ENCODE measurements around the gene MMP19.
A peak's percentile ranks its signal among the peaks of the same experiment; 100 is the strongest.

The MMP19 gene

GRCh38 chr12:55830601-55831446 is 11.9 kb downstream of the MMP19 start:
- H2AK5ac ChIP-seq (ENCODE audit: low read length, severe bottlenecking): no peak overlapping the region
- peak overlapping the region; percentile 83 for H2AFZ ChIP-seq (ENCODE audit: low read depth, low read length)
- H3K9ac ChIP-seq (ENCODE audit: low read length): peak overlapping the region; percentile 91
- H3K18ac ChIP-seq (ENCODE audit: low read depth in 1 of 2, low read length in 2 of 2): peak overlapping the region; percentile 73 to 78
- peak overlapping the region; percentile 62 for H2BK15ac ChIP-seq (ENCODE audit: low read depth, poor library complexity, severe bottlenecking)
- peak overlapping the region; percentile 15 for H4K91ac ChIP-seq (ENCODE audit: low read length)
- H3K4me3 ChIP-seq (ENCODE audit: insufficient read depth in 1 of 2, low read depth in 1 of 2, low read length in 2 of 2): peak overlapping the region; percentile 77 to 94
- peak overlapping the region; percentile 88 for H3K4me2 ChIP-seq (ENCODE audit: low read length, poor library complexity, severe bottlenecking)
- H4K8ac ChIP-seq (ENCODE audit: low read length): peak overlapping the region; percentile 80
- peak overlapping the region; percentile 88 for H2BK120ac ChIP-seq (ENCODE audit: low read depth, low read length)
- no peak overlapping the region for H3K23ac ChIP-seq (ENCODE audit: low read length in 2 of 2)
- H3K36me3 ChIP-seq (ENCODE audit: control insufficient read depth in 1 of 2, insufficient read depth in 2 of 2, low read depth in 1 of 2, low read length in 2 of 2): peaks cover 27 to 28% of the 10 kb centered on the region in 2 experiments
- H3K4ac ChIP-seq (ENCODE audit: low read depth in 1 of 2, low read length in 2 of 2): peak overlapping the region in 1 of 2 experiments; percentile 97
- DNase-seq: peak; percentile 77
- no peaks in the 10 kb centered on the region for H3K9me3 ChIP-seq (ENCODE audit: control insufficient read depth, low read length)
- 3% methylated on average over 22 of the region's 23 CpGs for WGBS
- peak overlapping the region in 1 of 2 experiments; percentile 12 for H2BK12ac ChIP-seq (ENCODE audit: low read length in 2 of 2)
- H3K27me3 ChIP-seq (ENCODE audit: control insufficient read depth in 1 of 2, insufficient read depth in 1 of 2, low read length in 2 of 2): no peaks in the 10 kb centered on the region
- no peak overlapping the region for H2BK5ac ChIP-seq (ENCODE audit: low read depth, low read length, poor library complexity, severe bottlenecking)
- H3K27ac ChIP-seq (ENCODE audit: low read length, poor library complexity, severe bottlenecking): peak overlapping the region; percentile 69
- H3K4me1 ChIP-seq (ENCODE audit: control insufficient read depth, insufficient read depth, low read depth, low read length): peaks cover 31% of the 10 kb centered on the region
- H3K79me1 ChIP-seq (replicated peaks; ENCODE audit: low read length, poor library complexity, severe bottlenecking): peaks cover 14% of the 10 kb centered on the region
- peak overlapping the region in 1 of 2 experiments; percentile 23 for H3K14ac ChIP-seq (ENCODE audit: low read length in 2 of 2)

GRCh38 chr12:55829967-55830600 is 12.7 kb downstream of the MMP19 start:
- peak overlapping the region; percentile 77 to 94 for H3K4me3 ChIP-seq (ENCODE audit: insufficient read depth in 1 of 2, low read depth in 1 of 2, low read length in 2 of 2)
- H3K36me3 ChIP-seq (ENCODE audit: control insufficient read depth in 1 of 2, insufficient read depth in 2 of 2, low read depth in 1 of 2, low read length in 2 of 2): peaks cover 21 to 24% of the 10 kb centered on the region in 2 experiments
- peaks cover 14% of the 10 kb centered on the region for H3K79me1 ChIP-seq (replicated peaks; ENCODE audit: low read length, poor library complexity, severe bottlenecking)
- no peak overlapping the region for H2AK5ac ChIP-seq (ENCODE audit: low read length, severe bottlenecking)
- peak overlapping the region; percentile 88 for H2BK120ac ChIP-seq (ENCODE audit: low read depth, low read length)
- WGBS: under 1% methylated on average over 37 of the region's 37 CpGs
- no peaks in the 10 kb centered on the region for H3K27me3 ChIP-seq (ENCODE audit: control insufficient read depth in 1 of 2, insufficient read depth in 1 of 2, low read length in 2 of 2)
- no peaks in the 10 kb centered on the region for H3K9me3 ChIP-seq (ENCODE audit: control insufficient read depth, low read length)
- peak overlapping the region in 1 of 2 experiments; percentile 49 for H2BK12ac ChIP-seq (ENCODE audit: low read length in 2 of 2)
- peak overlapping the region; percentile 78 to 88 for H3K18ac ChIP-seq (ENCODE audit: low read depth in 1 of 2, low read length in 2 of 2)
- H3K4me2 ChIP-seq (ENCODE audit: low read length, poor library complexity, severe bottlenecking): peak overlapping the region; percentile 88
- H3K9ac ChIP-seq (ENCODE audit: low read length): peak overlapping the region; percentile 91
- H3K27ac ChIP-seq (ENCODE audit: low read length, poor library complexity, severe bottlenecking): peak overlapping the region; percentile 69
- H2BK15ac ChIP-seq (ENCODE audit: low read depth, poor library complexity, severe bottlenecking): no peak overlapping the region
- H4K8ac ChIP-seq (ENCODE audit: low read length): no peak overlapping the region
- peak overlapping the region in 1 of 2 experiments; percentile 99 for H3K14ac ChIP-seq (ENCODE audit: low read length in 2 of 2)
- peak overlapping the region; percentile 48 for H4K91ac ChIP-seq (ENCODE audit: low read length)
- H3K4ac ChIP-seq (ENCODE audit: low read depth in 1 of 2, low read length in 2 of 2): peak overlapping the region in 1 of 2 experiments; percentile 97
- H2BK5ac ChIP-seq (ENCODE audit: low read depth, low read length, poor library complexity, severe bottlenecking): no peak overlapping the region
- peak overlapping the region in 1 of 2 experiments; percentile 91 for H3K23ac ChIP-seq (ENCODE audit: low read length in 2 of 2)
- no peak for DNase-seq
- H3K4me1 ChIP-seq (ENCODE audit: control insufficient read depth, insufficient read depth, low read depth, low read length): peaks cover 31% of the 10 kb centered on the region
- peak overlapping the region; percentile 74 for H2AFZ ChIP-seq (ENCODE audit: low read depth, low read length)

GRCh38 chr12:55828357-55828756 is 14.4 kb downstream of the MMP19 start:
- Histone ChIP-seq H3K4me2 (ENCODE audit: low read length, poor library complexity, severe bottlenecking) (no peak overlapping the region), H4K91ac (ENCODE audit: low read length) (no peak overlapping the region), H4K8ac (ENCODE audit: low read length) (no peak overlapping the region), H3K27ac (ENCODE audit: low read length, poor library complexity, severe bottlenecking) (no peak overlapping the region), H3K9ac (ENCODE audit: low read length) (peak overlapping the region; percentile 91), H3K23ac (ENCODE audit: low read length in 2 of 2) (no peak overlapping the region), H3K27me3 (ENCODE audit: control insufficient read depth in 1 of 2, insufficient read depth in 1 of 2, low read length in 2 of 2) (no peaks in the 10 kb centered on the region), H3K4ac (ENCODE audit: low read depth in 1 of 2, low read length in 2 of 2) (no peak overlapping the region), H3K4me1 (ENCODE audit: control insufficient read depth, insufficient read depth, low read depth, low read length) (peaks cover 30% of the 10 kb centered on the region), H3K4me3 (ENCODE audit: insufficient read depth in 1 of 2, low read depth in 1 of 2, low read length in 2 of 2) (peak overlapping the region in 1 of 2 experiments; percentile 94), H2BK120ac (ENCODE audit: low read depth, low read length) (no peak overlapping the region), H3K9me3 (ENCODE audit: control insufficient read depth, low read length) (no peaks in the 10 kb centered on the region), H2AFZ (ENCODE audit: low read depth, low read length) (no peak overlapping the region), H3K79me1 (replicated peaks; ENCODE audit: low read length, poor library complexity, severe bottlenecking) (peaks cover 13% of the 10 kb centered on the region), H2AK5ac (ENCODE audit: low read length, severe bottlenecking) (no peak overlapping the region), H3K14ac (ENCODE audit: low read length in 2 of 2) (no peak overlapping the region), H2BK5ac (ENCODE audit: low read depth, low read length, poor library complexity, severe bottlenecking) (no peak overlapping the region), H3K18ac (ENCODE audit: low read depth in 1 of 2, low read length in 2 of 2) (no peak overlapping the region), H2BK15ac (ENCODE audit: low read depth, poor library complexity, severe bottlenecking) (no peak overlapping the region), H2BK12ac (ENCODE audit: low read length in 2 of 2) (no peak overlapping the region), H3K36me3 (ENCODE audit: control insufficient read depth in 1 of 2, insufficient read depth in 2 of 2, low read depth in 1 of 2, low read length in 2 of 2) (peaks cover 16 to 17% of the 10 kb centered on the region in 2 experiments)
- DNase-seq: no peak
- 88% methylated on average over 5 of the region's 5 CpGs for WGBS

- no peak overlapping the region for H2AK5ac ChIP-seq (ENCODE audit: low read length, severe bottlenecking)
- H3K79me1 ChIP-seq (replicated peaks; ENCODE audit: low read length, poor library complexity, severe bottlenecking): peaks cover 13% of the 10 kb centered on the region
- H3K9me3 ChIP-seq (ENCODE audit: control insufficient read depth, low read length): no peaks in the 10 kb centered on the region
- no peak overlapping the region for H4K91ac ChIP-seq (ENCODE audit: low read length)
- no peak overlapping the region for H3K14ac ChIP-seq (ENCODE audit: low read length in 2 of 2)
- no peak overlapping the region for H2BK12ac ChIP-seq (ENCODE audit: low read length in 2 of 2)
- H2BK15ac ChIP-seq (ENCODE audit: low read depth, poor library complexity, severe bottlenecking): no peak overlapping the region
- no peak overlapping the region for H2AFZ ChIP-seq (ENCODE audit: low read depth, low read length)
- no peak for DNase-seq
- H3K27me3 ChIP-seq (ENCODE audit: control insufficient read depth in 1 of 2, insufficient read depth in 1 of 2, low read length in 2 of 2): no peaks in the 10 kb centered on the region
- no peak overlapping the region for H3K27ac ChIP-seq (ENCODE audit: low read length, poor library complexity, severe bottlenecking)
- H3K9ac ChIP-seq (ENCODE audit: low read length): peak overlapping the region; percentile 91
- no peak overlapping the region for H3K23ac ChIP-seq (ENCODE audit: low read length in 2 of 2)
- H3K4me2 ChIP-seq (ENCODE audit: low read length, poor library complexity, severe bottlenecking): no peak overlapping the region
- H3K18ac ChIP-seq (ENCODE audit: low read depth in 1 of 2, low read length in 2 of 2): no peak overlapping the region
- H3K4ac ChIP-seq (ENCODE audit: low read depth in 1 of 2, low read length in 2 of 2): no peak overlapping the region
- WGBS: 97% methylated on average over 14 of the region's 15 CpGs
- H3K4me1 ChIP-seq (ENCODE audit: control insufficient read depth, insufficient read depth, low read depth, low read length): peaks cover 26% of the 10 kb centered on the region
- no peak overlapping the region for H2BK5ac ChIP-seq (ENCODE audit: low read depth, low read length, poor library complexity, severe bottlenecking)
- H3K4me3 ChIP-seq (ENCODE audit: insufficient read depth in 1 of 2, low read depth in 1 of 2, low read length in 2 of 2): peak overlapping the region in 1 of 2 experiments; percentile 94
- peaks cover 12 to 17% of the 10 kb centered on the region in 2 experiments for H3K36me3 ChIP-seq (ENCODE audit: control insufficient read depth in 1 of 2, insufficient read depth in 2 of 2, low read depth in 1 of 2, low read length in 2 of 2)
- no peak overlapping the region for H4K8ac ChIP-seq (ENCODE audit: low read length)
- no peak overlapping the region for H2BK120ac ChIP-seq (ENCODE audit: low read depth, low read length)
Observed at GRCh38 chr12:55827806-55828205, 14.9 kb downstream of the MMP19 start.
